ENCODE results near the gene DNAH9.

- TF ChIP-seq CTCF (IDR thresholded peaks at IDR 0.05; ENCODE audit: low read depth, low read length, missing input control) (no peak), GABPA (IDR thresholded peaks at IDR 0.05 in 1 of 2, conservative IDR thresholded peaks at IDR 0.05 in 1 of 2) (no peak), EGR1 (IDR thresholded peaks at IDR 0.05; ENCODE audit: low read depth in 2 of 2) (no peak), YY1 (IDR thresholded peaks at IDR 0.05) (no peak), ATF3 (IDR thresholded peaks at IDR 0.05) (no peak), MAX (IDR thresholded peaks at IDR 0.05) (no peak), REST (IDR thresholded peaks at IDR 0.05) (no peak), SP1 (IDR thresholded peaks at IDR 0.05) (no peak), TAF1 (conservative IDR thresholded peaks at IDR 0.05) (no peak)
Observed at GRCh38 chr17:11757815-11758214, 159.5 kb downstream of the DNAH9 start.

Data from liver (tissue), 3 donors.